HG02981 (cell line): ENCODE measurements around the gene RHOF.
"Not testable (repeated sequence)": the region's sequence is repeated elsewhere in the genome, so short reads cannot be mapped to it uniquely, and the experiment has no call there.

ENCODE experiments used
- ATAC-seq: cut with Tn5 transposase; IDR thresholded peaks from one replicate; pipeline ENCODE4 v1.9.1; 2021; ENCODE audit warnings: mild to moderate bottlenecking, moderate library complexity; ENCODE audit not compliant: unreplicated experiment

RHOF gene

GRCh38 chr12:121793838-121794533 is 498 bp upstream of the RHOF start:
- peak; percentile 44 for ATAC-seq

- ATAC-seq = no peak
Measured at GRCh38 chr12:121792607-121793439, 665 bp downstream of the RHOF start.

GRCh38 chr12:121791671-121792551 is 1.6 kb downstream of the RHOF start:
- ATAC-seq = no peak

- ATAC-seq = not testable (repeated sequence)
Measured at GRCh38 chr12:121790785-121791184, 2.7 kb downstream of the RHOF start.

GRCh38 chr12:121789800-121790728 is 3.4 kb downstream of the RHOF start:
- peak; percentile 44 for ATAC-seq

GRCh38 chr12:121789233-121789781 is 4.2 kb downstream of the RHOF start:
- peak; percentile 4 for ATAC-seq

GRCh38 chr12:121788176-121788818 is 5.2 kb downstream of the RHOF start:
- ATAC-seq = no peak

GRCh38 chr12:121787063-121788025 is 6.1 kb downstream of the RHOF start:
- no peak for ATAC-seq

GRCh38 chr12:121786440-121786825 is 7.1 kb downstream of the RHOF start:
- no peak for ATAC-seq

GRCh38 chr12:121784460-121784859 is 9.0 kb downstream of the RHOF start:
- no peak for ATAC-seq

- no peak for ATAC-seq
Measured at GRCh38 chr12:121783766-121784165, 9.7 kb downstream of the RHOF start.

- ATAC-seq = peak; percentile 54
Measured at GRCh38 chr12:121781998-121782979, 11.2 kb downstream of the RHOF start.

- ATAC-seq = peak; percentile 21
Measured at GRCh38 chr12:121781484-121781997, 11.9 kb downstream of the RHOF start.

GRCh38 chr12:121780429-121780828 is 13.1 kb downstream of the RHOF start:
- ATAC-seq = no peak

- no peak for ATAC-seq
Measured at GRCh38 chr12:121779422-121779895, 14.0 kb downstream of the RHOF start.

- no peak for ATAC-seq
Measured at GRCh38 chr12:121778567-121779421, 14.7 kb downstream of the RHOF start.
